K562 (cell line): ENCODE measurements around the gene BCL2L12. TPM values are rescaled to one million over a fixed set of nuclear protein-coding genes. Genes with fewer than 3 reads are reported as not detected.
A peak's percentile ranks its signal among the peaks of the same experiment; 100 is the strongest.

Source experiments
- GTF2A2 ChIP-seq: IDR thresholded peaks from 2 replicates; pipeline ENCODE4 v1.6.1; 2016; ENCODE audit warnings: mild to moderate bottlenecking, missing genetic modification characterization, missing compliant biosample characterization
- ID3 ChIP-seq, 2 experiments: fragments of 250-450 bp in 1 of 2; fragments of 450-650 bp in 1 of 2; sonication (Bioruptor Pico) in 1 of 2; IDR thresholded peaks; 2 replicates each; pipeline versions ENCODE4 v1.6.1 to v1.8.0; 2016 to 2021; ENCODE audit warnings: mild to moderate bottlenecking in 2 of 2, moderate library complexity in 2 of 2, missing compliant biosample characterization in 1 of 2, missing genetic modification characterization in 1 of 2
- RBM34 ChIP-seq: fragments of 200-400 bp; formaldehyde crosslinking; IDR thresholded peaks from 2 replicates; pipeline ENCODE4 v1.6.1; 2018; ENCODE audit warnings: low read length, borderline replicate concordance; ENCODE audit not compliant: insufficient read depth
- STAT6 ChIP-seq: sonication (generic); formaldehyde crosslinking; IDR thresholded peaks from 2 replicates; pipeline ENCODE4 v1.8.1; 2023; ENCODE audit warnings: mild to moderate bottlenecking, missing genetic modification reagents
- ZNF23 ChIP-seq: fragments of 250-450 bp; sonication (Bioruptor Pico); IDR thresholded peaks from 2 replicates; pipeline ENCODE4 v1.4.0; 2020; ENCODE audit warnings: mild to moderate bottlenecking
- ZNF407 ChIP-seq: fragments of 450-650 bp; IDR thresholded peaks from 2 replicates; pipeline ENCODE4 v1.6.1; 2016; ENCODE audit warnings: low read depth
- ZNF512 ChIP-seq: IDR thresholded peaks from 2 replicates; pipeline ENCODE4 v1.6.1; 2016; ENCODE audit warnings: missing genetic modification characterization, missing compliant biosample characterization
- ZNF668 ChIP-seq: fragments of 250-450 bp; sonication (Bioruptor Pico); IDR thresholded peaks from 2 replicates; pipeline ENCODE4 v1.8.0; 2022; ENCODE audit warnings: mild to moderate bottlenecking, inconsistent platforms
- polyA plus RNA-seq, 8 experiments: library from polyadenylated mRNA; depleted of rRNA in 4 of 8; stranded (reverse) in 5 of 8; unstranded in 3 of 8; fragments of >200 nt; fragmentation: Nextera tagmentation in 2 of 8; fragmentation: Illumina TruSeq in 1 of 8; extraction: Ambion mirVana in 2 of 8; extraction: Trizol in 1 of 8; gene quantifications; 2 replicates each; pipeline versions ENCODE4 v1.2.1 to v1.2.3, GENCODE V29; 2011 to 2014; ENCODE audit warnings: inconsistent platforms in 1 of 8, missing spikeins in 1 of 8
- total RNA-seq, 7 experiments: library from RNA; depleted of rRNA in 6 of 7; stranded (reverse); fragments of >200 nt in 6 of 7; fragmentation: Illumina TruSeq in 2 of 7; extraction: Trizol in 2 of 7; gene quantifications; 2 replicates each; pipeline versions ENCODE4 v1.2.1 to v1.2.3, GENCODE V29; 2011 to 2021; ENCODE audit warnings: low replicate concordance in 1 of 7
- TF ChIP-seq, protein P1 (sequence below): sonication (generic); formaldehyde crosslinking; IDR thresholded peaks from 2 replicates; pipeline ENCODE4 v1.8.0; 2023; ENCODE audit warnings: mild to moderate bottlenecking, missing genetic modification reagents

Gene BCL2L12
- total and polyA plus RNA-seq, 9 of the 15 experiments (the other 6 are each of a cell fraction or from before 2014, with no cell fraction given): 7.4 to 263 (median 81.2) TPM

- TF ChIP-seq, protein P1, sequence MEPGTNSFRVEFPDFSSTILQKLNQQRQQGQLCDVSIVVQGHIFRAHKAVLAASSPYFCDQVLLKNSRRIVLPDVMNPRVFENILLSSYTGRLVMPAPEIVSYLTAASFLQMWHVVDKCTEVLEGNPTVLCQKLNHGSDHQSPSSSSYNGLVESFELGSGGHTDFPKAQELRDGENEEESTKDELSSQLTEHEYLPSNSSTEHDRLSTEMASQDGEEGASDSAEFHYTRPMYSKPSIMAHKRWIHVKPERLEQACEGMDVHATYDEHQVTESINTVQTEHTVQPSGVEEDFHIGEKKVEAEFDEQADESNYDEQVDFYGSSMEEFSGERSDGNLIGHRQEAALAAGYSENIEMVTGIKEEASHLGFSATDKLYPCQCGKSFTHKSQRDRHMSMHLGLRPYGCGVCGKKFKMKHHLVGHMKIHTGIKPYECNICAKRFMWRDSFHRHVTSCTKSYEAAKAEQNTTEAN (CRISPR knock-in tag): no peak
- TF ChIP-seq ZNF407 (0 out of 2 replicates have a peak, but pooled peaks have one; percentile 1), GTF2A2 (tag) (no peak), ZNF512 (tag) (no peak), STAT6 (CRISPR knock-in tag) (no peak; the same call in 1 of the 2 replicates), ID3 (CRISPR knock-in tag; IDR thresholded peaks at IDR 0.05) (no peak), ID3 (tag; IDR thresholded peaks at IDR 0.05) (no peak), ZNF23 (CRISPR knock-in tag) (no peak), RBM34 (no peak), ZNF668 (CRISPR knock-in tag) (no peak)
Observed at GRCh38 chr19:49665351-49666119, at the start of gene BCL2L12, which contains the start of gene IRF3 (continued).
